Vagina (tissue), 2 donors: Measurements from ENCODE around the gene DHRSX.

ENCODE experiments used
- CTCF ChIP-seq, 3 experiments: fragments of 450-650 bp in 2 of 3; fragments of 200-600 bp in 1 of 3; sonication (generic) in 1 of 3; IDR thresholded peaks; one replicate each; pipeline ENCODE4 v1.5.1; 2017 to 2019; ENCODE audit warnings: antibody characterized with exemption in 3 of 3, mild to moderate bottlenecking in 2 of 3, moderate library complexity in 2 of 3
- POLR2A ChIP-seq, 2 donors: fragments of 450-650 bp; IDR thresholded peaks; one replicate each; pipeline ENCODE4 v1.6.1; 2017; ENCODE audit warnings: antibody characterized with exemption in 2 of 2, mild to moderate bottlenecking in 2 of 2, moderate library complexity in 2 of 2

GRCh38 chrX:2193273-2193592, 307.5 kb downstream of the DHRSX start:
- no peak for TF ChIP-seq CTCF (IDR thresholded peaks at IDR 0.05)
- TF ChIP-seq POLR2A (IDR thresholded peaks at IDR 0.05): no peak
